Thyroid gland (tissue), 4 donors: ENCODE measurements around the gene MCAT.

Source experiments
- CTCF ChIP-seq, 6 experiments: fragments of 200-600 bp in 3 of 6; fragments of 450-650 bp in 3 of 6; sonication (generic) in 3 of 6; IDR thresholded peaks; one replicate each; pipeline ENCODE4 v1.5.1; 2016 to 2019; ENCODE audit warnings: antibody characterized with exemption in 6 of 6, mild to moderate bottlenecking in 2 of 6, inconsistent platforms in 1 of 6, moderate library complexity in 1 of 6
- POLR2A ChIP-seq, 2 donors: fragments of 450-650 bp; IDR thresholded peaks; one replicate each; pipeline ENCODE4 v1.6.1; 2017; ENCODE audit warnings: antibody characterized with exemption in 2 of 2, mild to moderate bottlenecking in 2 of 2, moderate library complexity in 1 of 2

GRCh38 chr22:43174941-43175531 is 31.8 kb upstream of the MCAT start:
- no peak for TF ChIP-seq POLR2A (IDR thresholded peaks at IDR 0.05)
- TF ChIP-seq CTCF (IDR thresholded peaks at IDR 0.05): no peak
